Trophoblast cell (in vitro differentiated cells and primary cell): ENCODE data around the gene BRD9.

ENCODE experiments used
- DNase-seq, 2 donors: peaks; one replicate each; pipeline ENCODE4 v3.0.0-alpha.2; 2016
- H2AFZ ChIP-seq: 2 replicates; pipeline ENCODE4 v1.6.1; 2013; ENCODE audit warnings: low read length, moderate library complexity, mild to moderate bottlenecking; ENCODE audit not compliant: insufficient read depth, poor library complexity
- H2AK5ac ChIP-seq: 2 replicates; pipeline ENCODE4 v1.6.1; 2013; ENCODE audit warnings: mild to moderate bottlenecking, low read length
- H2BK120ac ChIP-seq: 2 replicates; pipeline ENCODE4 v1.6.1; 2013; ENCODE audit warnings: low read length, mild to moderate bottlenecking, moderate library complexity; ENCODE audit not compliant: insufficient read depth, poor library complexity
- H2BK12ac ChIP-seq: 2 replicates; pipeline ENCODE4 v1.6.1; 2013; ENCODE audit warnings: mild to moderate bottlenecking, low read length, moderate library complexity
- H2BK5ac ChIP-seq: 2 replicates; pipeline ENCODE4 v1.6.1; 2013; ENCODE audit warnings: low read length, low read depth, moderate library complexity, mild to moderate bottlenecking; ENCODE audit not compliant: poor library complexity
- H3K14ac ChIP-seq: 2 replicates; pipeline ENCODE4 v1.6.1; 2013; ENCODE audit warnings: mild to moderate bottlenecking, low read length
- H3K18ac ChIP-seq: 2 replicates; pipeline ENCODE4 v1.6.1; 2013; ENCODE audit warnings: mild to moderate bottlenecking, low read length
- H3K23ac ChIP-seq: 2 replicates; pipeline ENCODE4 v1.6.1; 2013; ENCODE audit warnings: low read length
- H3K27ac ChIP-seq: 2 replicates; pipeline ENCODE4 v1.5.1; 2013; ENCODE audit warnings: low read depth, mild to moderate bottlenecking, inconsistent platforms, low read length, moderate library complexity
- H3K27me3 ChIP-seq: 2 replicates; pipeline ENCODE4 v1.6.1; 2013; ENCODE audit warnings: inconsistent platforms, mild to moderate bottlenecking, low read length, moderate library complexity; ENCODE audit not compliant: insufficient read depth
- H3K36me3 ChIP-seq, 2 experiments: 1 replicate in 1 of 2; 2 replicates in 1 of 2; pipeline ENCODE4 v1.6.1; 2013; ENCODE audit warnings: low read length in 2 of 2, mild to moderate bottlenecking in 2 of 2, moderate library complexity in 1 of 2; ENCODE audit not compliant: insufficient read depth in 2 of 2, control insufficient read depth in 1 of 2
- H3K4ac ChIP-seq: 2 replicates; pipeline ENCODE4 v1.6.1; 2013; ENCODE audit warnings: low read depth, mild to moderate bottlenecking, low read length, moderate library complexity
- H3K4me1 ChIP-seq, 2 experiments: 1 replicate in 1 of 2; 2 replicates in 1 of 2; pipeline ENCODE4 v1.6.1; 2013; ENCODE audit warnings: low read length in 2 of 2, mild to moderate bottlenecking in 2 of 2, moderate library complexity in 1 of 2; ENCODE audit not compliant: insufficient read depth in 2 of 2, control insufficient read depth in 1 of 2
- H3K4me2 ChIP-seq: 2 replicates; pipeline ENCODE4 v1.6.1; 2013; ENCODE audit warnings: inconsistent platforms, mild to moderate bottlenecking, low read length, moderate library complexity
- H3K4me3 ChIP-seq: 2 replicates; pipeline ENCODE4 v1.5.1; 2013; ENCODE audit warnings: mild to moderate bottlenecking, low read depth, low read length, inconsistent platforms
- H3K79me1 ChIP-seq: one replicate; pipeline ENCODE4 v1.6.1; 2013; ENCODE audit warnings: low read length
- H3K79me2 ChIP-seq: 2 replicates; pipeline ENCODE4 v1.6.1; 2013; ENCODE audit warnings: low read length, mild to moderate bottlenecking; ENCODE audit not compliant: control insufficient read depth, insufficient read depth, poor library complexity
- H3K9ac ChIP-seq: 2 replicates; pipeline ENCODE4 v1.6.1; 2013; ENCODE audit warnings: mild to moderate bottlenecking, low read length
- H3K9me3 ChIP-seq: 2 replicates; pipeline ENCODE4 v1.6.1; 2013; ENCODE audit warnings: low read depth, mild to moderate bottlenecking, control low read depth, inconsistent platforms, low read length; ENCODE audit not compliant: insufficient read depth
- H4K12ac ChIP-seq: 2 replicates; pipeline ENCODE4 v1.6.1; 2013; ENCODE audit warnings: low read depth, mild to moderate bottlenecking, low read length, moderate library complexity
- H4K8ac ChIP-seq: 2 replicates; pipeline ENCODE4 v1.6.1; 2013; ENCODE audit warnings: low read depth, mild to moderate bottlenecking, low read length, moderate library complexity
- H4K91ac ChIP-seq: one replicate; pipeline ENCODE4 v1.6.1; 2013; ENCODE audit warnings: low read depth, mild to moderate bottlenecking, low read length, moderate library complexity
- WGBS: extraction: QIAGEN DNeasy Blood & Tissue Kit; methylation state at CpG from one replicate; pipeline ENCODE4 v1.1.7; 2013; ENCODE audit warnings: missing lambda C conversion rate; ENCODE audit not compliant: insufficient read length, insufficient coverage; ENCODE audit errors: extremely low coverage; 5-methylcytosine and 5-hydroxymethylcytosine counted together

BRD9 gene

DNA sequence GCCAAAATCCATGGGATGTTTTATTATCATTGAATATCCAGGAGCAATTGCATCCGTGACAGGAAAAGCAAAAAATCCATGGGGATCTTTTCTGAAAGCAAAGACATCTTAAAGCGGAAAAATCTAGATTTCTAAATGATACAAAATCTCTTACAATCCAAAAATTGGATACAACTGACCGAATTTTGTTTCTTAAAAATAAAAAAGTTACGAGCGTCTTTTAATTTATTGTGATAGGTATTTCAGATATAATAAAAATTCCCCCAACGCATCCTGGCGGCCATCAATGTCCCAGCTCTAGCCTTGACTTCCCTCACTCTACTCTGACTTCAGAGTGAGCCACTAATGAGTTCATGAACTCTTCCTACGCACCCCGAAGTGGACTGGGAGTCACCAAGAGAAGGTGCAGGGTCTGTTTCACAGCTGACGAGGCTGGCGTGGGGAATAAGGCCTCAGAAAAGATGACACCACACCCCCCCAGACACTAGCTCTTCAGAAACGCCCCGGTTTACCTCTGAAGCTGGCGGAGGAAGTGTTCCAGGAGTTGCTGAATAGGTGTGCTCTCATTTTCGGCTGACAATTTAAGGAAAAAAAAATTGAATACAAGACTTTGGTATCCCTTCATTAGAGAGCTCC lies 3.4 kb downstream of the BRD9 start:
- Histone ChIP-seq H4K91ac (no peak overlapping the region), H2BK120ac (no peak overlapping the region), H3K9me3 (no peaks in the 10 kb centered on the region), H3K79me1 (peaks cover 12% of the 10 kb centered on the region), H3K4me2 (no peak overlapping the region), H3K4me3 (no peak overlapping the region), H3K4me1 (peaks cover 13% of the 10 kb centered on the region in 2 experiments), H2AK5ac (no peak overlapping the region), H4K8ac (no peak overlapping the region), H3K4ac (no peak overlapping the region), H3K9ac (no peak overlapping the region), H2BK5ac (no peak overlapping the region), H2BK12ac (no peak overlapping the region), H2AFZ (no peak overlapping the region), H3K36me3 (peaks cover 52 to 66% of the 10 kb centered on the region in 2 experiments), H3K18ac (no peak overlapping the region), H3K27me3 (no peaks in the 10 kb centered on the region), H3K79me2 (peaks cover 17% of the 10 kb centered on the region), H3K27ac (no peak overlapping the region), H4K12ac (no peak overlapping the region), H3K23ac (no peak overlapping the region), H3K14ac (no peak overlapping the region)
- DNase-seq: no peak
- no CpG with 5 or more reads among the region's 15 CpGs for WGBS

DNA sequence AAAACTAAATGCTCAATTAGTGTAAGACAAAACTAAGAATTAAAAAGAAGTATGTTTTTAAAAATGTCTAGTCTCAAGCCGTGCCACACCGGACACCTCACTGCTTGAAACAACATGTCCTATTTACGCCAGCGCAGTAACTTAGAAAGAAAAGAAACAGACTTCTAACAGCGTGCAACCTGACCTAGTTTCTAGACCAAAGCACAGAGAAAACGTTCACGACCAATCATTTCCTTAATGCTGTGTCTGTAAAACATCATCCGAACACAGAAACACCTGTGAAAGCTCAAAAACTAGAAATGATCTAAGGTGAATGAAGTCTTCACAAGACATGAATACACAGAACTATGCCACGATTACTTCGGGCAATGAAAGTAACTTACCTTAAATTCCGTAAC lies 4.0 kb downstream of the BRD9 start:
- no CpG with 5 or more reads among the region's 11 CpGs for WGBS
- no peaks in the 10 kb centered on the region for H3K27me3 ChIP-seq

DNA sequence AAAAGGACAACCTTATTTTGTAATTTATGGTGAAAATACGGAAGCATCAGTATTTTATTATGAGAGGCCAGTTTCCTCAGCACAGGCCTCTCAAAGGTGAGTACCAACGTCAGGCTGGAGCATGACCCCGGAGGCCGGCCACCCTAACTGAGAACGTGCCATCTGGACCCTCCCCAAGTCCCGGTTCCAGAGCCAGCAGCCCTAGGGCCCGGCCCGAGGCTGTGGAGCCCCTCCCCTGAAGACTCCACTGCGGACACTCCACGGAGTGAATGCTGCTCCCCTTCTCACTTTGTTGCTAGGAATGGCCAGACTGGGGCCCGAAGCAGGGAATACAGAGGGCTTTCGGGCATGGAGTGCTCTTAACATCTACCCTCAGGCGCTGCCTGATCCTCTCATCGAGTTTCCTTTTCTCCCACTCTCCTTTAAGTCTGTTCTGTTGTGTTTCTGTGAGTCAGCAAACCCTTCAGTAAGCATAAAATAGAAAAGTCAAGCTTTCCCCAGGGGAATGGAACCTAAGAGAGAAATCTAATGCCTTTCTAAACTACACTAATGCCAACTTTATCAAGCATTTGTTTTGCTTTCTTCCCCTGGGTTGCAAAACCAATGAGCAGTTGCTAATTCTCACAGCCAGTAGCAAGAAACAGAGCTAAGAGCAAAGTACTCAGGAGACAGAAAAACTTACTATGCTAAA lies 4.5 kb downstream of the BRD9 start:
- peaks cover 8 to 10% of the 10 kb centered on the region in 2 experiments for H3K4me1 ChIP-seq
- H2AFZ ChIP-seq: no peak overlapping the region
- no peak overlapping the region for H3K4me3 ChIP-seq
- no peaks in the 10 kb centered on the region for H3K9me3 ChIP-seq
- H3K18ac ChIP-seq: no peak overlapping the region
- H2BK12ac ChIP-seq: no peak overlapping the region
- no peak overlapping the region for H3K27ac ChIP-seq
- no peaks in the 10 kb centered on the region for H3K27me3 ChIP-seq
- H3K36me3 ChIP-seq: peaks cover 59 to 75% of the 10 kb centered on the region in 2 experiments
- WGBS: no CpG with 5 or more reads among the region's 14 CpGs
- no peak for DNase-seq
- no peak overlapping the region for H4K12ac ChIP-seq
- no peak overlapping the region for H2AK5ac ChIP-seq
- peaks cover 12% of the 10 kb centered on the region for H3K79me1 ChIP-seq
- no peak overlapping the region for H3K23ac ChIP-seq
- peaks cover 16% of the 10 kb centered on the region for H3K79me2 ChIP-seq
- H2BK120ac ChIP-seq: no peak overlapping the region
- no peak overlapping the region for H3K4ac ChIP-seq
- no peak overlapping the region for H2BK5ac ChIP-seq
- no peak overlapping the region for H4K91ac ChIP-seq
- no peak overlapping the region for H3K14ac ChIP-seq
- H3K4me2 ChIP-seq: no peak overlapping the region
- H3K9ac ChIP-seq: no peak overlapping the region
- H4K8ac ChIP-seq: no peak overlapping the region

More for the DNA sequence above, 4.0 kb downstream of the BRD9 start:
- Histone ChIP-seq H3K18ac (no peak overlapping the region), H4K91ac (no peak overlapping the region), H3K27ac (no peak overlapping the region), H3K79me2 (peaks cover 17% of the 10 kb centered on the region), H2BK120ac (no peak overlapping the region), H3K14ac (no peak overlapping the region), H3K9ac (no peak overlapping the region), H3K36me3 (peaks cover 54 to 70% of the 10 kb centered on the region in 2 experiments), H3K4me1 (peaks cover 13% of the 10 kb centered on the region in 2 experiments), H2BK5ac (no peak overlapping the region), H2AK5ac (no peak overlapping the region), H3K23ac (no peak overlapping the region), H3K4ac (no peak overlapping the region), H3K79me1 (peaks cover 12% of the 10 kb centered on the region), H3K9me3 (no peaks in the 10 kb centered on the region), H3K4me3 (no peak overlapping the region), H4K12ac (no peak overlapping the region), H2BK12ac (no peak overlapping the region), H4K8ac (no peak overlapping the region), H3K4me2 (no peak overlapping the region), H2AFZ (no peak overlapping the region)
- DNase-seq: no peak

DNA sequence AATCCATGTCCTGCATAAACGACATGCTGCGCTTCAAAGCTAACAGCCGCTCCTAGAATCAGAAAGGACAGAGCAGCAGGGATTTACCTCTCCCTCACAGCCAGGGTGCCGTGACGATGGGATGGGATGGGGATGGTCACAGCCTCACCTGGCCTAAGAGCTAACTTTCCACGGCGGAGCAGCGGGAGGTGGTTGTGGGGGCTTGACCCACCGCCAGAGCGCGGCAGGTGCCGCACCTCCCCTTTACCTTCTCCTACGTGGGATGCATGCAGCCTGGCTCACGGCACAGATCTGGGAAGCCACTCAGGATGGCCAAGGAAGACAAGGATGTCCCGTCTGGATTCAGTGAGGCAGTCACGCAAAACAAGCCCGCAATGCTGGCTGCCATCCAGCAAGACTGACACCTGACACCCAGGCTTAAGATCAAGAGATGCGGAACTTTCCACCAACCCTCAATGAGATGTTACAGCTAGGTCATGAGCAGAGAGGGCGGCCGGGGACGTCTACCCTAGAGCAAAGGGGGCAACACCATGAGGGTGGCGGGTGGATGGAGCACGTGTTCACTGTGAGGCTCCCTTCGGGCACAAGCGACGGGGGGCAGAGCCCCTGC lies 5.8 kb downstream of the BRD9 start:
- no peak overlapping the region for H4K12ac ChIP-seq
- no peak overlapping the region for H4K8ac ChIP-seq
- H3K9me3 ChIP-seq: no peaks in the 10 kb centered on the region
- H3K23ac ChIP-seq: no peak overlapping the region
- H3K18ac ChIP-seq: no peak overlapping the region
- H3K4me3 ChIP-seq: peak overlapping the region; percentile 28
- no CpG with 5 or more reads among the region's 26 CpGs for WGBS
- H2BK12ac ChIP-seq: no peak overlapping the region
- H3K4me1 ChIP-seq: peaks cover 6 to 8% of the 10 kb centered on the region in 2 experiments
- H2AFZ ChIP-seq: no peak overlapping the region
- H4K91ac ChIP-seq: no peak overlapping the region
- no peak overlapping the region for H3K9ac ChIP-seq
- H3K27me3 ChIP-seq: no peaks in the 10 kb centered on the region
- no peak overlapping the region for H3K14ac ChIP-seq
- no peak overlapping the region for H3K4me2 ChIP-seq
- no peak overlapping the region for H2BK120ac ChIP-seq
- H3K79me1 ChIP-seq: peaks cover under 1% of the 10 kb centered on the region
- H3K36me3 ChIP-seq: peaks cover 71 to 87% of the 10 kb centered on the region in 2 experiments
- H3K27ac ChIP-seq: no peak overlapping the region
- no peak for DNase-seq
- no peak overlapping the region for H3K4ac ChIP-seq
- no peak overlapping the region for H2BK5ac ChIP-seq
- H2AK5ac ChIP-seq: no peak overlapping the region
- H3K79me2 ChIP-seq: peaks cover 5% of the 10 kb centered on the region
